C4-2B (cell line): Measurements from ENCODE around the gene ERI3.

Experiments
- H3K27ac ChIP-seq: fragments of 450-650 bp; 2 replicates; pipeline ENCODE4 v1.5.1; 2017
- ZFX ChIP-seq: fragments of 450-650 bp; IDR thresholded peaks from 2 replicates; pipeline ENCODE4 v1.6.1; 2017
- TF ChIP-seq, protein P1 (sequence below): fragments of 450-650 bp; conservative IDR thresholded peaks from 2 replicates; pipeline ENCODE4 v1.5.1; 2017; ENCODE audit warnings: mild to moderate bottlenecking

The ERI3 gene

DNA sequence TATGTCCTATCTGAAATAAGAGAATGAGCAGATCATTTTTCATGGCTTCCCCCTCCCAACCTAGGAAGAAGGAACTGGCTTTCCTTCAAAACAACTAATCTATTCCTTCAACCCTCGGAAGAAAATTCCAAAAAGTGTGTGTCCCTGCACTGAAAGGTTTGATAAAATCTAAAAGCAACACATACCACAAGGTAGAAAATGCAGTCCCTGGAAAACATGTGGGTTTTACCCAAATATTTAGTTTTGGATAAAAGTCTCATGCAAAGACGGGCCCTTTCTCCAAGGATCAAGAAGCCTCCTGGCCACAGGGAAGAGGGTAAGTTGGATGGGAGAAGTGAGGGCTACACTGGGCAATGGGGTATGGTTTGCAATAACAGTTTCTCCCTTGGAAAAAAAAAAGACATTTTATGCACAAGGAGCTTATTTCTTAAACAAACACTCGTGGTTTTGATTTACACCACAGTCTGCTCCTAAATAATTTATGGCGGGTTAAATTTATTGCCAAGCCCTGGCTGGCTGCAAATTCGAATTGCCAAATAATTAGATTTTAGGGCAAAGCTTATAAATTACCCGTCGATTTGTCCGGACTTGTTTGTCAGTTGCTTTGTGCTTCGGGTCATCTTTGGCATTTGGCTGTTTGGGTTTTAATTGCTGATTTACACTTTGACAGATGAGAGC, 28.9 kb downstream of the ERI3 start:
- TF ChIP-seq, protein P1, sequence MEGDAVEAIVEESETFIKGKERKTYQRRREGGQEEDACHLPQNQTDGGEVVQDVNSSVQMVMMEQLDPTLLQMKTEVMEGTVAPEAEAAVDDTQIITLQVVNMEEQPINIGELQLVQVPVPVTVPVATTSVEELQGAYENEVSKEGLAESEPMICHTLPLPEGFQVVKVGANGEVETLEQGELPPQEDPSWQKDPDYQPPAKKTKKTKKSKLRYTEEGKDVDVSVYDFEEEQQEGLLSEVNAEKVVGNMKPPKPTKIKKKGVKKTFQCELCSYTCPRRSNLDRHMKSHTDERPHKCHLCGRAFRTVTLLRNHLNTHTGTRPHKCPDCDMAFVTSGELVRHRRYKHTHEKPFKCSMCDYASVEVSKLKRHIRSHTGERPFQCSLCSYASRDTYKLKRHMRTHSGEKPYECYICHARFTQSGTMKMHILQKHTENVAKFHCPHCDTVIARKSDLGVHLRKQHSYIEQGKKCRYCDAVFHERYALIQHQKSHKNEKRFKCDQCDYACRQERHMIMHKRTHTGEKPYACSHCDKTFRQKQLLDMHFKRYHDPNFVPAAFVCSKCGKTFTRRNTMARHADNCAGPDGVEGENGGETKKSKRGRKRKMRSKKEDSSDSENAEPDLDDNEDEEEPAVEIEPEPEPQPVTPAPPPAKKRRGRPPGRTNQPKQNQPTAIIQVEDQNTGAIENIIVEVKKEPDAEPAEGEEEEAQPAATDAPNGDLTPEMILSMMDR: no peak
- no peak for TF ChIP-seq ZFX
- H3K27ac ChIP-seq: no peak overlapping the region

GRCh38 chr1:44323947-44324346, 31.1 kb downstream of the ERI3 start:
- TF ChIP-seq, protein P1: no peak
- no peak for TF ChIP-seq ZFX
- H3K27ac ChIP-seq: no peak overlapping the region

DNA sequence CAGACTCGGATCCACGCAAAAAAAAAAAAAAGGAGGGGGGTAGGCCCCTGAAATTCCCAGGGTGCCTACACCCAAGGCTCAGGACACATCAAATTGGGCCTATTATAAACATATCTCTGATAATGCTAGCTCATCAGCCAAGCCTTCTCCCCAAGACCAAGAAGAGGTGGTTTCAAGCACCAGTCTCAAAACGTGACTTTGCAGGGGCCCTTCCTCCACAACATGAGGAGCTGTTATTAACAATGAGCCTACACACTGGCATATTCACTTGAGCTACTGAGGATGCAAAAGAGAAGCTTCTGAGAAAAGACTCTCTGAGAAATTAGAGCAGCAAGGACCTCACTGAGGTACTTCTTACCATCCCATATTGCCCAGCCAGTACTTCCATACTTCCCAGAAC, 32.7 kb downstream of the ERI3 start:
- H3K27ac ChIP-seq: no peak overlapping the region
- TF ChIP-seq, protein P1: no peak
- TF ChIP-seq ZFX: no peak

DNA sequence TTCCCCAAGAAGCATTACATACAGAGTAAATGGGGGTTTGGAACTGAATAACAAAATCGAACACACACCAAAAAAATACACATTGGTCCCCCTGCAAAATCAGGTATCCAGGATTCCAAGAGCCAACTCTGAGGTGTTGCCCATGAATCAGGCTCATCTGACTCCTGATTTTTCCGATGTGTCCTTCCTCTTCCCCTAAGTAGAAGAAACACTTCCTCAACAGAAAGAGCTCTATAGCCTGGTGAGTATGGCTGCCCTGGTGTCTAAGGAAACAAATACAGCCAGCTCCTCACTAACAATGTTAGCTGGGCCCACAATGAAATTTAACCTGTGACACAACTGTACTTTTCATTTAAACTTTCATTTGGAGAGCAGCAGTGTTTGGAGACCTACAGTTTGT, 33.6 kb downstream of the ERI3 start:
- no peak overlapping the region for H3K27ac ChIP-seq

GRCh38 chr1:44318097-44319088, 36.7 kb downstream of the ERI3 start:
- no peak overlapping the region for H3K27ac ChIP-seq
- TF ChIP-seq ZFX: no peak
- TF ChIP-seq, protein P1: peak; percentile 95

More for the DNA sequence above, 33.6 kb downstream of the ERI3 start:
- TF ChIP-seq, protein P1: no peak
- no peak for TF ChIP-seq ZFX

- no peak overlapping the region for H3K27ac ChIP-seq
- TF ChIP-seq, protein P1: no peak
These were observed 38.8 kb downstream of the ERI3 start for GRCh38 chr1:44316231-44316759.

DNA sequence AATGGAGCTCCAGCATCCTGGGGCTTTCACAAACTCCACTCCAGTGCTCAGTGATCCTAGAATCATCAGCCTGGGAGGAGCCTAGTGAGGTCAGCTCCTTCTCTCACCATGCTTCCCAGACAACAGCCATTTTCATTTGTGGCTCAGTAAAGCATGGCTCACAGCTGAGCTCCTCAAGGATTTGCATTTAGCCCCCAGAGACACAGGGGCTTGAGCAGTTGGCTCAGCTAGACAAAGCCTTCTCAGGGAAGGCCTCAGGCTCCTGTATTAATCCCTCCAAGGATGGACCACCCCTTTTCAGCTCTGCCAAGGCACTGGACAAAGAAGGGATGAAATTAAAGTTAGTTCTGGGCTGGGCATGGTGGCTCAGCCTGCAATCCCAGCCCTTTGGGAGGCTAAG, 39.5 kb downstream of the ERI3 start:
- no peak for TF ChIP-seq ZFX
- TF ChIP-seq, protein P1: no peak
- no peak overlapping the region for H3K27ac ChIP-seq
